Smooth muscle cell (in vitro differentiated cells): ENCODE data around the gene WASF1. TPM values are rescaled to one million over a fixed set of nuclear protein-coding genes. Genes with fewer than 3 reads are reported as not detected.

Experiments
- DNase-seq: peaks from one replicate; lab custom pipeline; 2025; ENCODE audit not compliant: unreplicated experiment; lab: John Stamatoyannopoulos, UW
- H2AFZ ChIP-seq: fragments of 200-600 bp; sonication (generic); 2 replicates; pipeline ENCODE4 v1.6.0; 2016; ENCODE audit warnings: antibody characterized with exemption, low read depth, mild to moderate bottlenecking
- H3F3A ChIP-seq: fragments of 200-600 bp; sonication (generic); 2 replicates; pipeline ENCODE4 v1.6.0; 2017; ENCODE audit warnings: antibody characterized with exemption, low read depth
- H3K27ac ChIP-seq: fragments of 200-600 bp; sonication (generic); 2 replicates; pipeline ENCODE4 v1.5.1; 2016; ENCODE audit warnings: low read depth, mild to moderate bottlenecking
- H3K27me3 ChIP-seq: fragments of 200-600 bp; sonication (generic); 2 replicates; pipeline ENCODE4 v1.6.1; 2016; ENCODE audit warnings: low read depth, mild to moderate bottlenecking
- H3K36me3 ChIP-seq: fragments of 200-600 bp; sonication (generic); 2 replicates; pipeline ENCODE4 v1.5.1; 2016; ENCODE audit warnings: low read depth
- H3K4me1 ChIP-seq: fragments of 200-600 bp; sonication (generic); 2 replicates; pipeline ENCODE4 v1.5.1; 2016; ENCODE audit warnings: low read depth
- H3K4me2 ChIP-seq: fragments of 200-600 bp; sonication (generic); 2 replicates; pipeline ENCODE4 v1.6.0; 2016; ENCODE audit warnings: mild to moderate bottlenecking
- H3K4me3 ChIP-seq: fragments of 200-600 bp; sonication (generic); 2 replicates; pipeline ENCODE4 v1.5.1; 2016; ENCODE audit warnings: mild to moderate bottlenecking
- H3K79me2 ChIP-seq: fragments of 200-600 bp; sonication (generic); 2 replicates; pipeline ENCODE4 v1.6.0; 2016; ENCODE audit warnings: low read depth, mild to moderate bottlenecking
- H3K9ac ChIP-seq: fragments of 200-600 bp; sonication (generic); 2 replicates; pipeline ENCODE4 v1.6.0; 2016; ENCODE audit warnings: low read depth
- H3K9me3 ChIP-seq: fragments of 200-600 bp; sonication (generic); replicated peaks from 2 replicates; pipeline ENCODE4 v1.5.1; 2016; ENCODE audit warnings: low read depth
- H4K20me1 ChIP-seq: fragments of 200-600 bp; sonication (generic); 2 replicates; pipeline ENCODE4 v1.6.0; 2016; ENCODE audit warnings: low read depth
- CTCF ChIP-seq: fragments of 200-600 bp; sonication (generic); IDR thresholded peaks from 2 replicates; pipeline ENCODE4 v1.5.1; 2017; ENCODE audit warnings: borderline replicate concordance, mild to moderate bottlenecking, antibody characterized with exemption; ENCODE audit not compliant: insufficient read depth, poor library complexity, severe bottlenecking
- WGBS: methylation state at CpG from one replicate; pipeline ENCODE4 v1.1.7; 2016; ENCODE audit warnings: low lambda C conversion rate; 5-methylcytosine and 5-hydroxymethylcytosine counted together
- polyA plus RNA-seq: library from polyadenylated mRNA; unstranded; fragments of >200 nt; fragmentation: Nextera tagmentation; extraction: Ambion mirVana; gene quantifications from 2 replicates; pipeline ENCODE4 v1.2.1, GENCODE V29; 2016
- total RNA-seq: library from RNA; depleted of rRNA; stranded (reverse); fragments of >200 nt; gene quantifications from 2 replicates; pipeline ENCODE4 v1.2.3, GENCODE V29; 2014

The WASF1 gene
- total and polyA plus RNA-seq, 2 experiments from 2014 or later, result 16.9 to 26.5 TPM

DNA sequence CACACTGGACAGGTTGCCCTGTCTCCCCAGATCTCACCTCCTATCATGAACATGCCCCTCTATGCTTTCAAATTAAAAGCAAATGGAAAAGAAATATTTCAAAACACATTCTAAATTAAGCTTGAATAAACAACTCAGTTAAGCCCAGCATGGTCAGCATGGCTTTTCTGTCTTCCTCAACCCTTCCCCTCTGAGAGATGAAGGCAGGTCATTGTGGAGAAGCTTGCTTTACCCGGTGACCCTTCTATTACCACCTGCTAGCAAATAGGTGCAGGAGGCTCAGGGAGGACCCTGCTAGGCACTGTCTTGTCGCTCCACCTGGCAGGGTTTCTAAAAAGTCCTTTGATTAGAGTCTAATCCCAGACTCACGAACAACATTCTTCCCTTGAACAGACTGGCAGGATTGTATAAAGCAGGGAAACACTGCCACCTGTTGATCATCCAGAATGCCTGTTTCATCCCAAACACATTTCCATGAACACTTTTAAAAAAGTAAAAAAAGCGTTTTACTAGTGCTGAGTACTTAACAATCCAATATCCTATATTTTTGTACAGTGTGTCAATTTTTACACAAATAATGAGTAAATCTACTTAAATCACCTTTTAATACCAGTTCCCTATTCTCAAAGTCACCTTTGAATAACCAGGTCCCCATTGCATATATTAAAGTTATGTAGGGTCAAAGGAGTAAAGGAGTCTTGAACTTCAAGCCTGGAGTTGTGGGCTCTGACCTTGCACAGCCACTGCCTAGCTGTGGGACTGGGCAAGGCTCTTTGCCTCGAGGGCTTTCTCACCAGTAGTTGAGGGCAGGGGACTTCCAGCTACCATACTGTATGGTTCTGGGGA is 125.9 kb downstream of the WASF1 start:
- peak overlapping the region; percentile 49 for H2AFZ ChIP-seq

GRCh38 chr6:110050440-110050813 is 129.0 kb downstream of the WASF1 start:
- Histone ChIP-seq H3K9me3 (no peaks in the 10 kb centered on the region), H3K79me2 (no peaks in the 10 kb centered on the region), H3K36me3 (no peaks in the 10 kb centered on the region), H2AFZ (no peak overlapping the region), H3K4me1 (no peaks in the 10 kb centered on the region), H3K4me3 (no peak overlapping the region), H3K4me2 (no peak overlapping the region), H3F3A (no peaks in the 10 kb centered on the region), H4K20me1 (no peaks in the 10 kb centered on the region), H3K9ac (no peak overlapping the region), H3K27me3 (no peaks in the 10 kb centered on the region), H3K27ac (no peak overlapping the region)
- TF ChIP-seq CTCF, result no peak
- no peak for DNase-seq
- 83% methylated on average over 3 of the region's 3 CpGs for WGBS

More for the DNA sequence above, 125.9 kb downstream of the WASF1 start:
- H3K79me2 ChIP-seq, result no peaks in the 10 kb centered on the region
- no peak overlapping the region for H3K9ac ChIP-seq
- no peaks in the 10 kb centered on the region for H3K9me3 ChIP-seq
- H3K36me3 ChIP-seq, result no peaks in the 10 kb centered on the region
- H3F3A ChIP-seq, result no peaks in the 10 kb centered on the region
- TF ChIP-seq CTCF, result peak; percentile 73
- no peaks in the 10 kb centered on the region for H3K4me1 ChIP-seq
- H3K27me3 ChIP-seq, result peaks cover 10% of the 10 kb centered on the region
- 24% methylated on average over 5 of the region's 5 CpGs for WGBS
- no peak overlapping the region for H3K27ac ChIP-seq
- no peak overlapping the region for H3K4me2 ChIP-seq
- no peaks in the 10 kb centered on the region for H4K20me1 ChIP-seq
- no peak overlapping the region for H3K4me3 ChIP-seq
- no peak for DNase-seq

Other genes starting within 250 kb of the WASF1 start
- gene GPR6, start 201.4 kb downstream of the WASF1 start, total RNA-seq, result not detected in 2 replicates
- not detected in 2 replicates for gene GPR6, start 201.4 kb downstream of the WASF1 start, polyA plus RNA-seq
- gene CDC40, start 757 bp upstream of the WASF1 start, total RNA-seq, result 22.1 and 28.8 TPM in 2 replicates
- 16.9 and 20.9 TPM in 2 replicates for gene CDC40, start 757 bp upstream of the WASF1 start, polyA plus RNA-seq
- gene METTL24, start 178.7 kb upstream of the WASF1 start, total RNA-seq, result 2.6 and 3.3 TPM in 2 replicates
- 0.74 and 2.0 TPM in 2 replicates for gene METTL24, start 178.7 kb upstream of the WASF1 start, polyA plus RNA-seq
- not detected in 2 replicates for gene DDO, start 235.9 kb upstream of the WASF1 start, total RNA-seq
- not detected in 2 replicates for gene DDO, start 235.9 kb upstream of the WASF1 start, polyA plus RNA-seq